ENCODE data around the gene WDR75. TPM values are rescaled to one million over a fixed set of nuclear protein-coding genes. Genes with fewer than 3 reads are reported as not detected.

The WDR75 gene
- 90.7 and 94.4 TPM in 2 replicates for total RNA-seq

DNA sequence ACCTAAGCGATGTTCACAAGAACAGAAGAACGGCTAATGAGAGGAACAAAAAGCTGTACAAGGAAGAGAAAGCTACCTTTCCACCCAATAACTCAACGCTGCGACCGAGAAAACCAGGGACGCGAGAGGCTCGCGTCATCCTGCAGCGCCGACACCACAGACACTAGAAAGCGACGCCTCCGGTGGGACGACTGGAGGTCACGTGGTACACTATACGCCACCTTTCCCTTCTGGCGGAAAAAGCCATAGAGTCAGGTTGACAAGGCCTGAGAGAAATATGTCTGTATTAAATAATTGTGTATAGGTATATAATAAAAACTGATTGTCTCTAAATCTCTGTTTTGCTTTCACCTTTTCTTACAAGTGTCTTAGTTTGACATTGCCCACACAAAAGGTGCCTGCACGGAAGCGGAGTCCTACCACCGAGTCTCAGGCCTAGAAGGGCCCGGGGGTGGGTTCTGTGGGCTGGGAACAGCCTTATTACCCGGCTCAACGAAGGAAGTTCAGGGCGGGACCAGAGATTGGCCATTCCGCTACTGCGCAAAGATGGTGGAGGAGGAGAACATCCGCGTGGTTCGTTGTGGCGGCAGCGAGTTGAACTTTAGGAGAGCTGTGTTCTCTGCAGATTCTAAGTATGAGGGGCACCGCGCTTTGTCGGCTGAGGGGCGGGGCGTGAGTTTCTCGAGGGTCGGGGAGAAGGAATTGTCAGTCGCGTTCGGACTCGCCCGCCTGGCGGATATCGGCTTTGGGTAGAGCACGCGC lies at the start of gene WDR75:
WDR75 (plus strand) TSS at position 528 of the 762 bp plus-strand sequence; CDS start at position 547, 19 bp downstream.
- no peaks in the 10 kb centered on the region for H3K9me3 Mint-ChIP-seq

DNA sequence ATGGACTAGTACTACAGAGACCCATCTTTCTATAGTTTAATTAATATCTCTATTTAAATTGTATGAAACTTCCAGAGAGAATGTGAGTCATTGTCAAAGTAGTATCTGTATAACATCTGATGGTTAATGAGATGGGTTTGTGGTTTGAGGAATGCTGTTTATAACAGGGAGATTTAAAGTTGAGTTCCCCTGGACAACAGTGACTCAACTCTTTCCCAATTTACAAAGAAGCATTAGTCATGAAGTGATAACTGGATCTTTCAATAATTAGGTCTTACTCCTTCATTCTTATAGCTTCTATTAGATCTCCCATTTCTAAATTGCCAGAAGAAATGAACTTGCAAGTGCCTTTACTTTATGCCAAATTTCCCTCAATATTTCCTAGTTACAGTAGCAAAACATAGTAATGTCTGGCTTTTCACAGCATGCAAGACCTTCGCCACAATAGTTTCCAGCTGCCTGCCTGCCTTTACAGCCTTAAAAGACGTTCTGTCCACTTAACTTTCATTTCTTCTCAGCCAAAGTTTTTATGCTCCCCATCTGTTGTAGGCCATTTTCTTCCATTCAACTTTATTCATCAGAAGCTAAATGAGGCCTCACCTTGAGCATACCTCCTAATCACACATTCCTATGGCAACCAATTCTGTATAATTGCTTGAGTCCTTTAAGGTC lies 47.7 kb upstream of the WDR75 start:
- DNase-seq (ENCODE audit: low spot score), result no peak
- Mint-ChIP-seq H3K27me3 (ENCODE audit: low read depth) (no peaks in the 10 kb centered on the region), H3K36me3 (ENCODE audit: low read depth) (no peaks in the 10 kb centered on the region), H3K4me3 (ENCODE audit: low read depth) (no peak overlapping the region), H3K9me3 (no peaks in the 10 kb centered on the region), H3K27ac (no peak overlapping the region), H3K4me1 (ENCODE audit: low read depth) (no peaks in the 10 kb centered on the region)
- intact Hi-C loops (cut with micrococcal nuclease), result no loop called here

More for the DNA sequence above, at the start of gene WDR75:
- Mint-ChIP-seq H3K4me1 (ENCODE audit: low read depth) (peaks cover 17% of the 10 kb centered on the region), H3K4me3 (ENCODE audit: low read depth) (no peak within 1 kb of the TSS), H3K27ac (peak within 1 kb of the TSS; percentile 100), H3K27me3 (ENCODE audit: low read depth) (peaks cover 8% of the 10 kb centered on the region), H3K36me3 (ENCODE audit: low read depth) (peaks cover 10% of the 10 kb centered on the region)
- intact Hi-C loops (cut with micrococcal nuclease), result loop anchor here (1.0 to 5.0 kb wide), 6 partner anchors 141 to 1711 kb away; partner anchors contain the start of genes ASNSD1, HIBCH, OSGEPL1 and SLC40A1
- DNase-seq (ENCODE audit: low spot score), result peak; percentile 87

DNA sequence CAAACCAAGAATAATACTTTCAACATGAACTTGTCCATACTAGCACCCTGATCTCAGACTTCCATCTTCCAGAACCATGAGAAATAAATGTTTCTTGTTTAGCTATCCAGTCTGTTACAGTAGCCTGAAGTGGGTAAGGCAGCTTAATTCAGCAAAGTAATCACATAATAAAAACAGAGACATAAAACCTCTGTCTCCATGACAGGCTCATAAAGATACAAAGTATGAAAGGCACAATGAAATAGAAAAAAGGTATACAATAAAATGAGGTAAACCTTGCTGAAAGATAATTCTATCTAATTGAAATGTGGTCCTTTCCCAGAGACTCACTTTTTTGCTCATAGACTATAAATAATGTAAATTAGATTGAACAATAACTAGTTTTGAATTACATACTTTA lies 46.7 kb upstream of the WDR75 start:
- no peak overlapping the region for H3K27ac Mint-ChIP-seq
- no peaks in the 10 kb centered on the region for H3K36me3 Mint-ChIP-seq (ENCODE audit: low read depth)
- intact Hi-C loops (cut with micrococcal nuclease), result no loop called here
- no peaks in the 10 kb centered on the region for H3K9me3 Mint-ChIP-seq
- H3K4me1 Mint-ChIP-seq (ENCODE audit: low read depth), result no peaks in the 10 kb centered on the region
- DNase-seq (ENCODE audit: low spot score), result no peak
- no peaks in the 10 kb centered on the region for H3K27me3 Mint-ChIP-seq (ENCODE audit: low read depth)
- no peak overlapping the region for H3K4me3 Mint-ChIP-seq (ENCODE audit: low read depth)

DNA sequence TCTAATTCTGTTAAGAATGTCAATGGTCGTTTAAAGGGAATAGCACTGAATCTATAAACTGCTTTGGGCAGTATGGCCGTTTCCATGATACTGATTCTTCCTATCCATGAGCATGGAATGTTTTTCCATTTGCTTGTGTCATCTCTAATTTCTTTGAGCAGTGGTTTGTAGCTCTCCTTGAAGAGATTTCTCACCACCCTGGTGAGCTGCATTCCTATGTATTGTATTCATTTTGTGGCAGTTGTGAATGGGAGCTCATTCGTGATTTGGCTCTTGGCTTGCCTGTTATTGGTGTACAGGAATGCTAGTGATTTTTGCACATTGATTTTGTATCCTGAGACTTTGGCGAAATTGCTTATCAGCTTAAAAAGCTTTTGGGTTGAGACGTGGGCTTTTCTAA lies 38.3 kb upstream of the WDR75 start:
- Mint-ChIP-seq H3K4me1 (ENCODE audit: low read depth) (peaks cover 6% of the 10 kb centered on the region), H3K27ac (no peak overlapping the region), H3K9me3 (no peaks in the 10 kb centered on the region), H3K27me3 (ENCODE audit: low read depth) (no peaks in the 10 kb centered on the region), H3K36me3 (ENCODE audit: low read depth) (no peaks in the 10 kb centered on the region), H3K4me3 (ENCODE audit: low read depth) (no peak overlapping the region)
- DNase-seq (ENCODE audit: low spot score), result no peak
- intact Hi-C loops (cut with micrococcal nuclease), result no loop called here

DNA sequence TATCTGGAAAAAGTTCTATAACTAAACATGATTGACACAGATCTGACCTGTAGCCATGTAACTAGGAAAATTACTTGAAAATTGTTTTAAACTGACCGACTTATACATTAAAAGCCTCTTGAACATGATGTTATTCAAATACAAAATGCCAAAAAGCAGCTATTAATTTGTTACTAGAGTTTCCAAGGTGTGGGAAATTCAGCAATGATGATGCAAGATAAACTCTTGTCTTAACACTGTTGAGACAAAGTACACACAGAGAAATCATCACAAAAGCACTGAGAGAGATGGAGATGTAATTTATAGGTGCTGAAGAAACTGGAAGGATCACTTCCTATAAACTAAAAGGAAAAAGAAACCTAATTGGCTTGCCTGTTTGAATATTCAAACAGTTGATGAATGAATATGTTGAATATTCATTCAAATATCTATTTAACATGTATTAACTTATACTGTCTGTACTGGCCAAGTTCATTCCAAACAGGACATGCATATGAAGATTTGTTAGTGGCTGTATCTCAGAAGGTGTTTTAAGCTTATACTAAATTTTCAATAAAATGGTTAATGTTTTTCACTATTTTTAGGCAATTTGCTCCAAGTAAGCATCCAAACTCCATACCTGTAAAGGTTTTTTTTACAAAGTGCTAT lies 34.6 kb upstream of the WDR75 start:
- Mint-ChIP-seq H3K36me3 (ENCODE audit: low read depth) (no peaks in the 10 kb centered on the region), H3K9me3 (no peaks in the 10 kb centered on the region), H3K27ac (no peak overlapping the region), H3K4me3 (ENCODE audit: low read depth) (no peak overlapping the region), H3K27me3 (ENCODE audit: low read depth) (no peaks in the 10 kb centered on the region), H3K4me1 (ENCODE audit: low read depth) (peaks cover 12% of the 10 kb centered on the region)
- intact Hi-C loops (cut with micrococcal nuclease), result no loop called here
- no peak for DNase-seq (ENCODE audit: low spot score)

DNA sequence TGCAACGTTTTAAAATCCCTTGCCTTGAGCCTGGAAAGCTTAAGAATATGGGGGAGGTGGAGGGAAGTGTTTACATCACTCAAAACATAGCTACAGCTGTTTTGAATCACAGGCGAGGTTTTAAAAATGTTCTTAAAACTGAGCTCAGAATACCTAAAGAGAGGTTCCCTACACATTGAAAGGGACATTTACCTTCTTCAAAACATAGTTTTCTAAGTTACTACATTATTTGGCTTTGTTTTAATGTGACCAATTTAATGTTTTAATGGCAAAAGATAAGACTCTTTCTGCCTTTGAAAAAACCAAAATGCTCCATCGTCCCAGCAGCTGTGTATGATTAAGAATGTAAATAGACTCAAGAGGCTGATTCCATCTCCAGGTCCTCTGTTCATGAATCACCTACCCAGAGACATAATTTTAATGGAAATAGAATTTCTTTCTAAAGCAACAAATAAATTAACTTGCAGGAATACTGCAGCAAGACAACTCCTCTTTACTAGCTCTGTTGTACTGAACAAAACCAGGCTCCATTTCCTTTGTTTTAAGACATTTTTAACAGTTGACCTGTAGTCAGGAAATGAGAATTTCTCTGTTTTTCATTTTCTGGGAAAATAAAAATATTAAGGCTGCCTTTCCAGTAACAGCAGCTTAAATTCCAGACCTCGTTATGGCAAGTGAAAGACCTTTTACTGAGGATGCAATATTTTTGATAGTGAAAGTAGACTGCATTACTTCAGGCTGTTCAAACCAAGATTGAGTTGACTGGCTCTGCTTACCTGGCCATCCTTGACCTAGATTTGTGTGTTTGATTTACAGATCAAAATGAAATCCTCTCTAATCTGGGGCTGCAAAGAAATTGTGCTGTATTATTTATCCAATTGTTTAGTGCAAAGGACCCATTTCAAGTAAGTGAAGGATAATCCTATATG lies 33.7 kb upstream of the WDR75 start:
- H3K27me3 Mint-ChIP-seq (ENCODE audit: low read depth), result no peaks in the 10 kb centered on the region
- H3K4me1 Mint-ChIP-seq (ENCODE audit: low read depth), result peaks cover 12% of the 10 kb centered on the region
- intact Hi-C loops (cut with micrococcal nuclease), result no loop called here
- no peak overlapping the region for H3K27ac Mint-ChIP-seq
- H3K36me3 Mint-ChIP-seq (ENCODE audit: low read depth), result no peaks in the 10 kb centered on the region
- no peaks in the 10 kb centered on the region for H3K9me3 Mint-ChIP-seq
- H3K4me3 Mint-ChIP-seq (ENCODE audit: low read depth), result no peak overlapping the region
- DNase-seq (ENCODE audit: low spot score), result no peak

DNA sequence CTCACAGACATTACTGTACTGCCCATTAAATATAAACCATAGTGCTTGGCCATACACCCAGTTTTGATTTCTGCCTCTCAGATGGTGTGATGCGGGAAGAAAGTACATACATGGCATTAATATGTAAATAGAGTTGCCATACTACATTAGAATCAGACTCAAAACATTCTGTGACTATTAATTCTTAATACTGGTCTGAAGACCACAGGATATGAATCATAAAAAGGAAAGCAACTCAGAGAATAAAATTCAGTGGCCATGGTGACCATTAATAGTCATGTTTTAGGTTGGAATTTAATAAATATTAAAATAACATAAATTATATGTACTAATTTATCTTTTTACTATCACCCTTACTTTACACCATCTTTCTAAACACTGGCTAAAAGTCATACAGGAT lies 33.0 kb upstream of the WDR75 start:
- Mint-ChIP-seq H3K27me3 (ENCODE audit: low read depth) (no peaks in the 10 kb centered on the region), H3K4me1 (ENCODE audit: low read depth) (peaks cover 12% of the 10 kb centered on the region)
- intact Hi-C loops (cut with micrococcal nuclease), result no loop called here

DNA sequence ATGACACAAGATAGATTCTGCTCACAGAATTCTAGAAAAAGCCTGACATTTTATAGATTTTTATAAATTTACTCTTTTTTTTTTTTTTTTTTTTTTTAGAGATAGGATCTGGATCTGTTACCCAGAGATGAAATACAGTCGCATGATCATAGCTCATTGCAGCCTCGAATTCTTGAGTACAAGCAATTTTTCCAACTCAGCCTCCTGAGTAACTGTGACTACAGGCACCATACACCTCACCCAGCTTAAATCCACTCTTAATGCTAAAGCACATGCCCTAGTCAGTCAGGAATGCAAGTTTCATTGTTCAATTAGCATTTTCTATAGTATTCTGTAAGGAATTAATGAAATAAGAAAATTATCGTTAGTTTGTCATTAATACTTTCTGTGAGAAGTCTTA lies 32.1 kb upstream of the WDR75 start:
- H3K4me1 Mint-ChIP-seq (ENCODE audit: low read depth), result peaks cover 12% of the 10 kb centered on the region
- intact Hi-C loops (cut with micrococcal nuclease), result no loop called here

More for the DNA sequence above, 33.0 kb upstream of the WDR75 start:
- no peaks in the 10 kb centered on the region for H3K36me3 Mint-ChIP-seq (ENCODE audit: low read depth)
- no peaks in the 10 kb centered on the region for H3K9me3 Mint-ChIP-seq
- no peak overlapping the region for H3K4me3 Mint-ChIP-seq (ENCODE audit: low read depth)
- DNase-seq (ENCODE audit: low spot score), result no peak
- H3K27ac Mint-ChIP-seq, result no peak overlapping the region

DNA sequence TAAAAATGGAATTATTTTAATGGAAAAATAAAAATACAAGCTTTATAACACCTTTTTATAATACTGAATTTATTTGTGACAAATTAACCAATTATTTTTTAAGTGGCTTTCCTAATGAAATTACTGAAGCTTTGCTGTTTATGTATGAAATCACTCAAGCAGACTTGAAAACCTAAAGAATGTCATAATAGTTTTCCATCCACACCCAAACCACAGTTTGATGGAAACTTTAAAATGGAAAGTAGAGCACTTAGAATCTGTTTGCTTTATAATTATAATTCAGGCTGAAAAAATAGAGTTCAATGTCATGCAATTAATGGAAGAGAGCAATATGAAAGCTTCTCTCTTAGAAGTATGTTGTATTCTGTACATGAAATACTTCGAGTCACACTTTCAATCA lies 31.6 kb upstream of the WDR75 start:
- intact Hi-C loops (cut with micrococcal nuclease), result no loop called here
- H3K4me3 Mint-ChIP-seq (ENCODE audit: low read depth), result no peak overlapping the region
- no peak overlapping the region for H3K27ac Mint-ChIP-seq
- H3K9me3 Mint-ChIP-seq, result no peaks in the 10 kb centered on the region
- H3K4me1 Mint-ChIP-seq (ENCODE audit: low read depth), result peaks cover 12% of the 10 kb centered on the region
- DNase-seq (ENCODE audit: low spot score), result no peak
- no peaks in the 10 kb centered on the region for H3K36me3 Mint-ChIP-seq (ENCODE audit: low read depth)
- H3K27me3 Mint-ChIP-seq (ENCODE audit: low read depth), result no peaks in the 10 kb centered on the region

More for the DNA sequence above, 32.1 kb upstream of the WDR75 start:
- DNase-seq (ENCODE audit: low spot score), result no peak
- Mint-ChIP-seq H3K27me3 (ENCODE audit: low read depth) (no peaks in the 10 kb centered on the region), H3K36me3 (ENCODE audit: low read depth) (no peaks in the 10 kb centered on the region), H3K27ac (no peak overlapping the region), H3K4me3 (ENCODE audit: low read depth) (no peak overlapping the region), H3K9me3 (no peaks in the 10 kb centered on the region)

DNA sequence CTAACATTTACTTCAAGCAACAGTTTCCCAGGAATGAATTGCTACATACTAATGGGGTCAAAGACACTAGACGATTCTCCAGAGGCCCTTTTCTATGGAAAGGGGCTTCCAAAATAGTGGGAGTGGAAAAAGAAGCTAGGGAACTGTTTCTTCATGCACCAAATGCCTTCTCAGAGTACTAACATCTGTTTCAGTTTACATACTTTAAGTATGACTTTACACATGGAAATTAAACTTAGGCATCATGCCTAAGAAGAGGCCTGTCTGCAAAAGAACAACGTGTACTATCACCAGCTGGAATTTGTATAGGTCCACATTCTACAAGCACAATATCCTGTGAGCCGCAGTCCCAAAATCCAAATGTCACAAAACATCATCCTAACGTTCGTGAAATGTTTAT lies 29.4 kb upstream of the WDR75 start:
- H3K36me3 Mint-ChIP-seq (ENCODE audit: low read depth), result no peaks in the 10 kb centered on the region
- no peaks in the 10 kb centered on the region for H3K27me3 Mint-ChIP-seq (ENCODE audit: low read depth)
- H3K9me3 Mint-ChIP-seq, result no peaks in the 10 kb centered on the region
- H3K4me3 Mint-ChIP-seq (ENCODE audit: low read depth), result no peak overlapping the region
- H3K27ac Mint-ChIP-seq, result no peak overlapping the region
- DNase-seq (ENCODE audit: low spot score), result no peak
- peaks cover 12% of the 10 kb centered on the region for H3K4me1 Mint-ChIP-seq (ENCODE audit: low read depth)
- intact Hi-C loops (cut with micrococcal nuclease), result loop anchor here (1.0 kb wide), 3 partner anchors 269 to 888 kb away; no protein-coding TSS in a partner anchor

DNA sequence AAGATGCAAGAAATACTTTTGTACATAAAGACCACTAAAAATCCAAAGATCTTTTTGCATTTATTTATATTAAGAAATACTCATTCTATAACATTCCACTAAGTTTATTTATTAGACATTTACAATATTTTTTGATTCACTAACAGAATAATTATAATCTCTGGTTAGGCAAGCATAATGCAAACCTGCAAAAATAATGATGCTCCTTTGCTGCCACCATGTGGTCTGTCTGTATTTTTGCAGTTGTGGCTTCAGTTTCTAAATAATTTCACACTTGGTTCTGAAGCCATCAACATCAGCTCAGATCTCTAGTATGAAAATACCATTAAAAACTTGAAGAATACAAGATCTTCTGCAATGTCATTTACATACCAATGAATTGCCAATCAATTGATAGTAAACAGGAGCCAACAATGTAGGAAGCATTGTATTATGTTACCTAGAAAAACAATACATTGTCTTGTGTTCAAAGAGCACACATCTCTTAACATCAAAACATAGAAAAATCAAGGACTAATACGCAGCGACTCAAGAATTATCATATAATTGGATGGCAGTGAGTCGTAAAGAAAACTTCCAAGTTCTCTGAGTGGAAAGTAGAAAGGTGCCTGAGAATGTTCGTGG lies 28.8 kb upstream of the WDR75 start:
- Mint-ChIP-seq H3K27me3 (ENCODE audit: low read depth) (no peaks in the 10 kb centered on the region), H3K9me3 (no peaks in the 10 kb centered on the region), H3K4me3 (ENCODE audit: low read depth) (no peak overlapping the region), H3K27ac (no peak overlapping the region), H3K4me1 (ENCODE audit: low read depth) (peaks cover 8% of the 10 kb centered on the region), H3K36me3 (ENCODE audit: low read depth) (no peaks in the 10 kb centered on the region)
- intact Hi-C loops (cut with micrococcal nuclease), result loop anchor here (1.0 kb wide), 3 partner anchors 269 to 888 kb away; no protein-coding TSS in a partner anchor
- peak; percentile 12 for DNase-seq (ENCODE audit: low spot score)

DNA sequence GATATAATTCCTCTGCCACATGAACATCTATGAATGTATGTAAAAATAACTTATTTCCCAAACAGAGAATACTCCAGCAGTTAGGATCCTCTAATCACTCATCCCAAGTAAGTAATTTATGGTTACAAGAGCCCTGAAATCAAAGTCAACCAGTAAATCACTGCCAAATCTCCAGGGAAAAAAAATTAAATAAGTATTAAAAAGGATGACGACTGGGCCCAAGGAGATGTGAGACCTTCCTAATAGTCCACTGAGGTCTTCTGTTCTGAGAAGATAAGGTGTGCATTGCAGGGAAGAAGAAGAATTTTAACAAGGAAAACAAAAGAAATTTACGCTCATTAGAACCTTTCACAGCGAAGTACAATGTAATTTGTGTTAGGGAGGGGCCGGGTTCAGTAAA lies 28.0 kb upstream of the WDR75 start:
- no peaks in the 10 kb centered on the region for H3K36me3 Mint-ChIP-seq (ENCODE audit: low read depth)
- intact Hi-C loops (cut with micrococcal nuclease), result no loop called here
- H3K4me1 Mint-ChIP-seq (ENCODE audit: low read depth), result peaks cover 3% of the 10 kb centered on the region
- no peaks in the 10 kb centered on the region for H3K9me3 Mint-ChIP-seq
- no peak for DNase-seq (ENCODE audit: low spot score)
- no peak overlapping the region for H3K27ac Mint-ChIP-seq
- H3K4me3 Mint-ChIP-seq (ENCODE audit: low read depth), result no peak overlapping the region
- no peaks in the 10 kb centered on the region for H3K27me3 Mint-ChIP-seq (ENCODE audit: low read depth)
